Medulla oblongata (tissue), 1 donor: ENCODE data around the gene COL4A4.

Experiments used
- DNase-seq: peaks from one replicate; pipeline ENCODE4 v3.0.0-alpha.2; 2015; ENCODE audit errors: extremely low spot score

The COL4A4 gene

DNA sequence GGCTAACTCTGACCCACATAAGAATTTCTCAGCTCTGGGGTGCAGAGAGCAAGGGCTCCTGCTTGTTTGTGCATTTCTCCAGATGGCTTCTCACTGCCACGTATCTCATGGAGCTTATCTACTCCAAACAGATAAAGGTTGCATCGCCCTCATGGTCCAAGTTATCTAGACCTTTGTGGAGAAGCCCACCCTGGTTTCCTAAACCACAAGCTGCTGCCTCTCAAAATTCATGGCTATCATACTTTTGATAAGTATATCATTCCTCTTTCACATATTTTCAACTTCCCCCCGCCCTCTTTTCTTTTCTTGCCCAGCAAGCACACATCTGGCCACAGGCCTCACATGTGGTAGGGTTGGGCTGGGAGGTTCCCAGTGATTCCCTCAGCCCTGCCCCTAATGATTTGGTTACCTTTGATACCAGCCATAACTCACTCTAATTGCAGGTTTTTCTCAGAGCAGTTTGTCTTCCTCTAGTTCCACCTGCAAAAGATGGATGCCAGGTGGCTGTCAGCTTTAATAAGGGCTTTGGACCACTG lies 182.1 kb downstream of the COL4A4 start:
- DNase-seq = no peak

GRCh38 chr2:226979004-226979403 lies 185.0 kb downstream of the COL4A4 start:
- peak; percentile 82 for DNase-seq

DNA sequence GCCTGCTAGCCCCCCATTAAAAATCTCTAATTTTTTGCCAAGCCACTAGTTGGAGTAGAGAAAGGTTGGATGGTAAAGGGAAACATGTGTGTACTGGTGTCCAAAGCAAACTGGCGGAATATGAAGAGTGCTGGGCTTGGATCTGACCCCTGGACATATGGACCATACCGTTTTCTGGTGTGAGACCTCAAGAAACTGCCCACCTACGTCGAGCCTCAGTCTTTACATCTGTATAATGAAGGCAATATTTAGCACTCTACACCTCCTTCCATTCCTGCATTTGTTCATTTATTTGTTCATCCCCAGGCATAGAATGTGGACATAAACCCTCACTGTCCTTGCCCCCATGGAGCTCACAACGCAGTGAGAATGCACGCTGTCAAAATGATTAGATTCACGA lies 185.7 kb downstream of the COL4A4 start:
- no peak for DNase-seq

DNA sequence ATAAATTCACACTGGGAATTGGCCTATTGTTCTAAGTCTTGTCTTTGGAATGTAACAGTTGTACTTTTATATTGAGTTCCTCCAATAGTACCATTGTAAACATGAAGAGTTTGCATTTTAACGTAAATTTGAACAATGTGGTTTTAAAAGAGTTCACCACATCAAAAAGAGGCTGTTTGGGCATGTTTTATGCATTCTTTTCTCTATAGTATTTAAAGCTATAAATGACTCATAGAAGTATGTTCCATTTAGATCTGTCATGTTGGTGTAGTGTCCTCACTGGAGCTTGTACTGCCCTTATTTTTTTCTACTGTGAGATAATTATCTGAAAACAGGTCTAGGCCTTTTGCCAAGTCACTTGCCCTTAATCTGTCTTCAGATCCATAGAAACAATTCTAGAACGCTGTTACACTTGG lies 186.2 kb downstream of the COL4A4 start:
- no peak for DNase-seq

DNA sequence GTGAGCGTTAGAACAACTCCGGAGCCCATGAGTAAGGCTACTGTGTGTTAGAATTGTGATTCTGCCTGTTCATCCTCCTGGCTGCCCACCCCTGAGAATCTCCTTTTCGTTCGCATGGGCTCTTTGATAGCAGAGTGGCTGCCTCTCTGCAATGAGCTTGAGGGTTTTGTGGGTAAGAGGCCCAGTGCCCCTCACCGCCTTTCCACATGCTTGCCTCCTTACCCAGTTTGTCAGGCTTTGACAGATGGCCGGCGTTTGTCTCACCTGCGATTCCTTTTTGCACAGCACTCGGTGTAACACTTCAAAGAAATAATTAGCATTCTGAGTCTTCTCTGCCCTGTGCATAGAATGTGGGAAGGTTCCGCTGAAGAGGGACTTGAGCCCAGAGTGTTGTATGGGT lies 190.2 kb downstream of the COL4A4 start:
- DNase-seq = no peak

GRCh38 chr2:226971770-226972169 lies 192.2 kb downstream of the COL4A4 start:
- DNase-seq = no peak

- no peak for DNase-seq
These were observed 192.9 kb downstream of the COL4A4 start for GRCh38 chr2:226971084-226971483.

DNA sequence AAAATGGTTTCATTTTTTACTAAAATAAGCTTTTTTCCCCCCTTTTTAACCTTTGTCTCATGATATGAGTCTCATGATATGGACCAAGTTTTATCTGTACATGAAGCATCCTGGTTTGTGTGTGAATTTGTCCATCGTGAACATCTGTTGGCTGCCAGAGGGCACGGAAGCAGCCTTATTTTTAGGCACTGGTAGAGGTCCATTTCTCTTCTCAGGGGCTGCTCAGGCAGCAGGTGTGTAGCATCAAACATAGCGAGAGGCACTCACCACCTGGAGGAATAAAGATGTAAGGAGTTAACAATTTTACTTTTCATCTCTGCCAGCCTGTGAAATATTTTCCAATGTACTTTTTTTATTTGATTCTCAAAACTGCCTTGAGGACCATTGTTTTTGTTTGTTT lies 193.6 kb downstream of the COL4A4 start:
- DNase-seq = no peak

GRCh38 chr2:226969417-226970080 lies 194.5 kb downstream of the COL4A4 start:
- DNase-seq = no peak

DNA sequence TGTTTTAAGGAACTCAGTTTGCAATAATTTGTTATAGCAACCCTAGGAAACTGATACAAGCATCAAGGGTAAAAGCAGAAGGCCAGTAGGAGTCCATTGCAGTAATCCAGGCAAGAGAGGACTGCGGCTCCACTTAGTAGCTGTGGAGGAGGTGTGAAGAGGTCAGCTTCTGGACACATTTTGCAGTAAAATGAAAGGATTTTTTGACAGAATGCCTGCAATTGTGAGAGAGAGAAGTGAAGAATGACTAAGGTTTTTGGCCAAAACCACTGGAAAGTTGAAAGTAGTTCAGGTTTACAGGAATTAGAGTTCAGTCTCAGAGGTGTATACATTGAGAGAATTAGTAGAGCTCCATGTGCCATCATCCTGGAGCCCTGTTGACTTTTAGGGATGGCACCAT lies 198.6 kb downstream of the COL4A4 start:
- DNase-seq = no peak

- DNase-seq = no peak
These were observed 200.5 kb downstream of the COL4A4 start for GRCh38 chr2:226963528-226963927.

GRCh38 chr2:226962176-226962773 lies 201.7 kb downstream of the COL4A4 start:
- no peak for DNase-seq

DNA sequence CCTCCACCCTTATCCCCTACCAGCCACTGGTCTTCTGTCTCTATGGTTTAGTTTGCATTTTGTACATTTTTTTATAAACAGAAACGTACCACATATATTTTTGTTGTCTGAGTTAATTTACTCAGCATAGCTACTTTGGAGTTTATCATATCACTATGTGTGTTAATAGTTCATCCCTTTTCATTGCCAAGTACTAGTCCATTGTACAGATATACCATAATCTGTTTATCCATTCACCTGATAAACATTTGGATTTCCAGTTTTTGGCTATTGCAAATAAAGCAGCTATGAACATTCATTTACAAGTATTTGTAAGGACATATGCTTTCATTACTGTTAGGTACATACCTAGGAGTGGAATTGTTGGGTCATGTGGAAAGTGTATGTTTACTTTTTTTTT lies 204.6 kb downstream of the COL4A4 start:
- no peak for DNase-seq

DNA sequence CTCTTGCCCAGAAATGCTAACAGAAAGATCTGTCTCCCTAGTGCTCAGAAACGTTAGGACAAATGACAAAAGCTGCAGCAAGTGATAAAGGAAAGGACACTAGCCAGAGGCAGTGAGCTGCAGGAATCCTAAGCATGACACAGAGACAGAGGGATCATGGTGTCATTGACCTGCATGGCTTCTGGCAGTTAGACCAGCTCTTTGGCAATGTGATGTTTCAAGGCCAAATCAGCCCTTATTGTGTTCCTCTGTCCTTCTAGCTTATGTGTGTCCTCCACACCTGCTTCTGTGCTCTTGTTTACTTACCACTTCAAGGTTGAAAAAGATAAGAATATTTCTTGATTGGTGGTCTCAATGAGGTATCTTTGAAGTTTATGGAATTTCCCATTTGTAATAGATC lies 207.3 kb downstream of the COL4A4 start:
- no peak for DNase-seq

GRCh38 chr2:226953826-226954225 lies 210.2 kb downstream of the COL4A4 start:
- DNase-seq = no peak

DNA sequence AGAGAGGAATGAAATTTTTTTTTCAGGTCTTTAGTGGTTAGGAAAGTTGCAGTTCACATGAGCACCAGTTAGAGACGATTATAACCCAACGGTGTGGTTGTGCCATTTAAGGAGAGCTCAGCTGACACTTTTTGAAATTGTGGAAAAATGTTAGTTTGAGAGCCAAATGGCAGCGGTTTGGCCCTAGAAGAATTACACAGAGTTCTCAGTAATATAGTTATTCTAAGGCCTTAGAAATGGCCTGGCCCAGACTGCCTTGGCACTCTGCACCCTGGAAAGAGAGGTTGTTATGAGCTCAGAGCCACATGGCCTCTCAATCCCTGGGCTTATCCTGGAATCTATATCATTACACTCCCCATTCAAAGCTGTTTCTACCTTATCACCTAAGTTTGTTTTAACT lies 210.8 kb downstream of the COL4A4 start:
- peak; percentile 39 for DNase-seq
